Measurements from ENCODE around the gene GHSR.

Gene GHSR

DNA sequence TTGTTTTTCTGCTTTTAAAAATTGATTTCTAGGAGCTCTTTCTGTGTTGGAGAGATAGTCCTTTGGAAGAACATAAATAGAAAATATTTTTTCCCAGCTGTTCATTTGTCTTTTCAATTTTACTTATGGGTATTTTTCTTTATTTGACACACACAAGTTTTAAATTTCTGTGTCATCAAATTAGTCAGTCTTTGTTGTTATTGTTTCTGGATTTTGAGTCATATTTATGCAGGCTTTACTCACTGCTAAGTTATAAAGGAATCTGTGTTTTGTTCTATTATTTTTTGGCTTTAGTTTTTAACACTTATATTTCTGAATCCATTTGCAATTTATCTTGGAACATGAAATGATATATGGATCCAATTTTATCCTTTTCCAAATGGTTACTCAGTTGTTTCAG lies 5.9 kb upstream of the GHSR start:
- H3K4me3 ChIP-seq (ENCODE audit: low read length), result no peak overlapping the region
- no peak for DNase-seq (ENCODE audit: low read depth)
- TF ChIP-seq, protein P1, sequence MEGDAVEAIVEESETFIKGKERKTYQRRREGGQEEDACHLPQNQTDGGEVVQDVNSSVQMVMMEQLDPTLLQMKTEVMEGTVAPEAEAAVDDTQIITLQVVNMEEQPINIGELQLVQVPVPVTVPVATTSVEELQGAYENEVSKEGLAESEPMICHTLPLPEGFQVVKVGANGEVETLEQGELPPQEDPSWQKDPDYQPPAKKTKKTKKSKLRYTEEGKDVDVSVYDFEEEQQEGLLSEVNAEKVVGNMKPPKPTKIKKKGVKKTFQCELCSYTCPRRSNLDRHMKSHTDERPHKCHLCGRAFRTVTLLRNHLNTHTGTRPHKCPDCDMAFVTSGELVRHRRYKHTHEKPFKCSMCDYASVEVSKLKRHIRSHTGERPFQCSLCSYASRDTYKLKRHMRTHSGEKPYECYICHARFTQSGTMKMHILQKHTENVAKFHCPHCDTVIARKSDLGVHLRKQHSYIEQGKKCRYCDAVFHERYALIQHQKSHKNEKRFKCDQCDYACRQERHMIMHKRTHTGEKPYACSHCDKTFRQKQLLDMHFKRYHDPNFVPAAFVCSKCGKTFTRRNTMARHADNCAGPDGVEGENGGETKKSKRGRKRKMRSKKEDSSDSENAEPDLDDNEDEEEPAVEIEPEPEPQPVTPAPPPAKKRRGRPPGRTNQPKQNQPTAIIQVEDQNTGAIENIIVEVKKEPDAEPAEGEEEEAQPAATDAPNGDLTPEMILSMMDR (conservative IDR thresholded peaks at IDR 0.05; ENCODE audit: low read depth, low read length), result no peak

DNA sequence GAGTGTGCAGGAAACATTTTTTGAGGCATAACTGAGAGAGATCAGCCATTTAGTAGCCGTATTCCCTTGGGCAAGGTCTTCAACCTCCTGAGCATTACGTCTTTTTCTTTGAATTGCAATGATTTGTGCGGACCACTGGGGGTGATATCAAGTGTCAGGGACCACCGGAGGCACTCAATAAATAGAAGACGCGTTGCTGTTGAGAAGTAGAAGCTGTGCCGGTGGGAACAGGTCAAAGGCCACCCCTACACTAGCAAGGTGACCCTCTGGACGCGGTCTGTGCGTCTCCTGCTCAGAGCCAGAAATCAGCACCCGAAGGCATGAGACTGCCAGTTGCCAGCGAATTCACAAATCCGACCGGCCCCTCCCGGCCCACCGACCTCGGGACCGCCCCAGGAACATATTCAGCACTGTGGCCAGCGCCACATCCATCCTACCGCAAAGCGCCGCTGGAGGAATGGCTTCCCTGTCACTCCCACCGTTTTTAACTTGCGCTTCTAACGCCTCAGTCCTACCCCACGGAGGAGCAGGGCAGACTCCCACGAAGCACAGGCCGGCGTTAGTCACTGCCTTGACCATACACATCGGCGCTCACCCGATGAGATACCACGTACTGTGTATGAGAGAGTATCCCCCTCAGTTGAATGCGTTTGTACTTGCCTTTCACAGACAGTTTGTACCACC lies 1.4 kb upstream of the GHSR start:
- H3K4me3 ChIP-seq (ENCODE audit: low read length), result no peak overlapping the region
- DNase-seq (ENCODE audit: low read depth), result no peak
- TF ChIP-seq, protein P1 (conservative IDR thresholded peaks at IDR 0.05; ENCODE audit: low read depth, low read length), result no peak

DNA sequence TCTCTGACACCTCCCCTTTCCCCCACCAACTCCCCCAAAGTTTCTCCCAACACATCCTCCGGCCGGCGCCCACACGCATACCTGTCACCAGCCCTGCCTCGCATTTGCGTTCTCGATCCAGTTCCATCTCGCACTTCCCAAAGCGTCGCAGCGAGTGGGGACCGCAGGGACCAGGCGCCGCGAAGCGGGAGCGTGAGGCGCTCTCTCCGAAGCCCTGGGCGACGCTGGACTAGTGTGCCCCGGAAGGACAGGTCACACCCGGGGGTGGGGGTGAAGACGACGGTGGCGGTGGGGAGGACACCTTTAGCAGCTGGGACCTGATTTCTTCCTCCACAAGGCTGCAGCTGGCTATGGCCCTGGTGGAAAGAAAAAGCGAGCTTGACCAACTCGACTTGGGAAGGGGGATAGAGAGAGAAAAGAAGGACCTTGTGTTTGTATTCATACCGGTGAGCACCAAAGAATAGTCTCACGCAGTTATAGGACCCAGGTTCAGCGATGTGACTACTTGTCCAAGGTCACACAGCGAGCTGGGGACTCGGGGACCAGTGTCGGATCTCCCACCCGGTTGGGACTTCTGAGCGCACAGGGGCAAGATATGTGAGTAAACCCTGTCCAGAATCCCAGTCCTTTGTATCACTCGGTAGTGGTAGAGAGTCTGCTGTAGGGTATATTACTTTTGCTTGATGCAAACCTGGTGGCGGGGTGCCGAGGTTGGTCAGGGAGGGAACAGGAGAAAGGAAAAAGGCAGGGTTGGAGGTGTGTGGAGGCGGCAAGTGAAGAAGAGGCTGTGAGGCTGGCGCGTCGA lies 607 bp upstream of the GHSR start:
- DNase-seq (ENCODE audit: low read depth), result no peak
- no peak overlapping the region for H3K4me3 ChIP-seq (ENCODE audit: low read length)
- TF ChIP-seq, protein P1 (conservative IDR thresholded peaks at IDR 0.05; ENCODE audit: low read depth, low read length), result no peak

DNA sequence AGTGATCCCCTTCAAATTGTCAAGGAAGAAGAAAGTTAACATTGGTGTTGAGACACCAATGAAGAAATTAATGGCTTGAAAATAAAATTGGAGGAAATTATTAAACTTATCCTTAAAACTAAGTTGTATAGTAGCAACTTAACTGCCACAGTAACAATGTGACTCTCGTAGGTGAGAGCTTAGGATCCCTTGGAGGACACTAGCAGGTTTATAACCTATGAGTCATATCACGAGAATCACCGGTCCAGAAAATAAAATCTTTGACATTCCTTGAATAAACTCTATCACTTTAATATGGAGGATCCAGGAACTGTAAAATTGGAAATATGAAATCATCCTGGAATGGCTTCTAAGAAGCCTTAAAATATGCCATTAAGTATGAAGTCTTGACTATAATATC lies 2.1 kb downstream of the GHSR start:
- no peak for DNase-seq (ENCODE audit: low read depth)
- TF ChIP-seq, protein P1 (conservative IDR thresholded peaks at IDR 0.05; ENCODE audit: low read depth, low read length), result no peak
- H3K4me3 ChIP-seq (ENCODE audit: low read length), result no peak overlapping the region

DNA sequence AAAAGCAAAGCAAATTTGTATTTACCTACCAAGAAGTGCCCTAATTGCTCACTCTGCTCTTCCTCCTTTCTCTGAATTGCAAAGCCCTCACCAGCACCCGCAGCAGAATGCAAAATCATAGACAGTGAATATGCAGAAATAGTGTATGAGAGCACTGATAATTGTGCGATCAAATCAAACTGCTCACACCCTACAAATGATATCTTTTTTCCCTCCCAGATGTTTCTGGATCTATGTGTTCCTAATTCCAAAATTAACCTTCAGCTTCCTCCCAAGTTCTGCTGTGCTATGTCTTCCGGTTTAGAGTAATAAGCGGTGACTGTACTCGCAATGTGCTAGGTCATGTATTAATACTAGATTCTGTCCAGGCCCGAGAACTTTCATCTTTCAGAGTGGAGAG lies 3.4 kb downstream of the GHSR start:
- TF ChIP-seq, protein P1 (conservative IDR thresholded peaks at IDR 0.05; ENCODE audit: low read depth, low read length), result no peak
- no peak overlapping the region for H3K4me3 ChIP-seq (ENCODE audit: low read length)
- no peak for DNase-seq (ENCODE audit: low read depth)

DNA sequence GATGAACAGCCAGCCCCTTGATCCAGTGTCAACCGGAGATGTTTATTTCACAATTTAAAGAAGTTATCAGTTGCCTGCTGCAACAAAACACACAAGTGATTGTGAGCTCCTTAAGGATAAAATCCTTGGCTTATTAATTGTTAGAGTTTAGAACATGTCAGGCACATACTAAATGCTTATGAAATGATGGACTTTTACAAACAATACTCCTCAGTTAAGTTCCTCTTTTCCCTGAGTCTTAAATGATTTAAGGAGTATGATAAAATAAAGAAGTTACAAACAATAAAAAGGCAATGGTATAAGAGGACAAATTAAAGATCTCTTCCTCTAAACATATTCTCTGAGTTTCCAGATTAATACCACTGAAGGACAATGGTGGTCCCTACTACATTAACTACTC lies 5.7 kb downstream of the GHSR start:
- no peak for DNase-seq (ENCODE audit: low read depth)
- H3K4me3 ChIP-seq (ENCODE audit: low read length), result no peak overlapping the region
- TF ChIP-seq, protein P1 (conservative IDR thresholded peaks at IDR 0.05; ENCODE audit: low read depth, low read length), result no peak

DNA sequence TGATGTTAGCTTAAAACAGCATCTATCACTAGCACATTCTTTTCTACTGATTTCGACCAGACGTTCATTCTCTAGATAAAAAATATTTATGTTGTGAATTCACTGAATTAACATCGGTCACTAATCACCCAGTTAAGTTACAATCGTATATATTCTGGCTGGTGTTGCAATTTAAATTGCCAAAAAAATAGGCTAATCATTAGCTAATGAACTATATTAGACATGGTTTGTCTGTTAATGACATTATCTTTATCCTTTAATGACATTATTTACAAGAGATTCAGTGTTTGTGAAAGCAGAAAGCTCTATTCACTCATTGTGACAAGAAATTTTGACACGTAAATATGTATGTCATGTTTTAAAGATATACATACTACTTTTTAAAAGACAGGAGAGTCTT lies 6.7 kb downstream of the GHSR start:
- no peak overlapping the region for H3K4me3 ChIP-seq (ENCODE audit: low read length)
- DNase-seq (ENCODE audit: low read depth), result no peak
- TF ChIP-seq, protein P1 (conservative IDR thresholded peaks at IDR 0.05; ENCODE audit: low read depth, low read length), result no peak
